PC-3 (cell line): Measurements from ENCODE around the gene HPCA. TPM values are rescaled to one million over a fixed set of nuclear protein-coding genes. Genes with fewer than 3 reads are reported as not detected.

Source experiments
- ATAC-seq: fragments of 200-7000 bp; cut with Tn5 transposase; 2 replicates; pipeline ENCODE4 v1.9.1; 2020; ENCODE audit warnings: mild to moderate bottlenecking, moderate library complexity
- BruUV-seq: library from RNA; stranded (reverse); fragments of 400-500 nt; replicated peaks from 2 replicates; lab custom pipeline; 2021; lab: Mats Ljungman, UMichigan
- CTCF ChIA-PET: fragments of 300-600 bp; sonication (Branson Sonifier 250); formaldehyde crosslinking; loops from one replicate; lab custom pipeline; 2022; ENCODE audit warnings: antibody characterized with exemption; lab: Charles Lee
- POLR2A ChIA-PET: fragments of 300-600 bp; sonication (Branson Sonifier 250); formaldehyde crosslinking; loops from one replicate; lab custom pipeline; 2022; ENCODE audit warnings: antibody characterized with exemption; ENCODE audit not compliant: unreplicated experiment; lab: Charles Lee
- DNase-seq: peaks from one replicate; pipeline ENCODE4 v3.0.0-alpha.2; 2015
- H2AFZ ChIP-seq: fragments of 300-600 bp; sonication (generic); 2 replicates; pipeline ENCODE4 v1.6.0; 2016; ENCODE audit warnings: antibody characterized with exemption, low read length
- H3F3A ChIP-seq: fragments of 300-600 bp; sonication (generic); one replicate; pipeline ENCODE4 v1.6.0; 2017; ENCODE audit warnings: antibody characterized with exemption, low read length, control low read depth, mild to moderate bottlenecking; ENCODE audit not compliant: unreplicated experiment
- H3K27ac ChIP-seq: fragments of 300-600 bp; sonication (generic); 2 replicates; pipeline ENCODE4 v1.5.1; 2016; ENCODE audit warnings: mild to moderate bottlenecking, low read length
- H3K27me3 ChIP-seq: fragments of 300-600 bp; sonication (generic); 2 replicates; pipeline ENCODE4 v1.6.1; 2016; ENCODE audit warnings: low read length, mixed read lengths
- H3K36me3 ChIP-seq: fragments of 300-600 bp; sonication (generic); 2 replicates; pipeline ENCODE4 v1.6.1; 2016; ENCODE audit warnings: low read depth, mixed run types, low read length, mixed read lengths
- H3K4me1 ChIP-seq: fragments of 300-600 bp; sonication (generic); 2 replicates; pipeline ENCODE4 v1.5.1; 2016; ENCODE audit warnings: low read length; ENCODE audit not compliant: insufficient read depth
- H3K4me2 ChIP-seq: fragments of 300-600 bp; sonication (generic); 2 replicates; pipeline ENCODE4 v1.6.0; 2016; ENCODE audit warnings: low read length
- H3K4me3 ChIP-seq: fragments of 300-600 bp; sonication (generic); 2 replicates; pipeline ENCODE4 v1.5.1; 2016; ENCODE audit warnings: mild to moderate bottlenecking, low read length, mixed read lengths
- H3K79me2 ChIP-seq: fragments of 300-600 bp; sonication (generic); 2 replicates; pipeline ENCODE4 v1.6.1; 2017; ENCODE audit warnings: low read length, mixed read lengths
- H3K9ac ChIP-seq: fragments of 300-600 bp; sonication (generic); 2 replicates; pipeline ENCODE4 v1.6.0; 2016; ENCODE audit warnings: mild to moderate bottlenecking, low read length
- H3K9me2 ChIP-seq: fragments of 300-600 bp; sonication (generic); replicated peaks from 2 replicates; pipeline ENCODE4 v1.6.1; 2016; ENCODE audit warnings: mixed run types, low read length, mixed read lengths
- H3K9me3 ChIP-seq: fragments of 300-600 bp; sonication (generic); 2 replicates; pipeline ENCODE4 v1.6.1; 2016; ENCODE audit warnings: low read length, mixed read lengths
- H4K20me1 ChIP-seq: fragments of 300-600 bp; sonication (generic); 2 replicates; pipeline ENCODE4 v1.6.1; 2016; ENCODE audit warnings: low read length, mixed read lengths
- EZH2 ChIP-seq: fragments of 300-600 bp; sonication (generic); IDR thresholded peaks from one replicate; pipeline ENCODE4 v1.6.1; 2017; ENCODE audit warnings: antibody characterized with exemption, mild to moderate bottlenecking, low read length; ENCODE audit not compliant: unreplicated experiment
- EZH2phosphoT487 ChIP-seq: fragments of 300-600 bp; sonication (generic); IDR thresholded peaks from 2 replicates; pipeline ENCODE4 v1.6.1; 2018; ENCODE audit warnings: mild to moderate bottlenecking, antibody characterized with exemption, low read length, borderline replicate concordance
- intact Hi-C: fragments of 100-400 bp; cut with micrococcal nuclease; formaldehyde crosslinking; loops from 2 replicates; pipeline ENCODE4 v1.9.0; 2023
- total RNA-seq: library from RNA; depleted of rRNA; stranded (reverse); fragments of >200 nt; gene quantifications from 2 replicates; pipeline ENCODE4 v1.2.3, GENCODE V29; 2014
- TF ChIP-seq, protein P1 (sequence below): fragments of 300-600 bp; sonication (generic); conservative IDR thresholded peaks from 2 replicates; pipeline ENCODE4 v1.5.1; 2017; ENCODE audit warnings: antibody characterized with exemption, low read depth, mild to moderate bottlenecking, low read length

HPCA gene
- total RNA-seq, 1 experiment from 2014 or later, result not detected

DNA sequence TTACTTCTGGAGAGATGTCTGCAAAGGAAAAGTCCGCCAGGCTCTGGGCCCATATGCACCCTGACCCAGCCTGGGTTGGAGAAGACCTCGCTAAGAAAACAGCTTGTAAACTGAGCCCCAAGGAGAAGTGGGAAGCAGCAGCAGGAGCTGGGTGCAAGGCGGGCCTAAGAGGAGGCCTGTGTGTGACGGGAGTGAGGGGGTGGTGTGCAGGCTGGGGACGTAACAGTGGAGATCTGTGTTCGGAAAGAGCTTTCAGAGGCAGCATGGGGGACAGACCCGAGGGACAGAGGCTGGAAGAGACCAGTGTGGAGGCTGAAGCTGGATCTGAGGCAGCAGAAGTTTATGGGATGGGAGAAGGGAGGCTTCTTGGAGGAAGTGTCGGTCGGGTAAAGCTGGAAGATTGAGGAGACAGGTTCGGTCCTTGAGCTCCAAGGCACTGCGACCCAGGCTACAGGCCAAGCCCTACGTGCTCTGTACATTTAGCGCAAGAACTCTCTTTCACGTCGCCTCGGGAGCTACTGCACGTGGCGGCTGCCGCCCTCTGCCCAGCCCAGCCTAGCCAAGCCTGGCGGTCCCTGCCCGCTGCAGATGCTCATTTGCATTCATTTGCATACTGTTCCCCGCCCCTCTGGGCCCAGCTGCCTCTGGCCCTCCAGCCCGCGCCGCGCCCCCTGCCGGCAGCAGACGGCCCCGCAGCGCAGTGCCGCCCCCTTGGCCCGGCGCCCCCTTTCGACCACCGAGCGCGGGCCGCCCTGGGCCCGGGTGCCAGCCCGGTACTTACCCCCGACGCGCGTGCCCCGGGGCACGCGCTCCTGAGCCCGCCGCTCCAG is 6.3 kb downstream of the HPCA start:
- Histone ChIP-seq H3K36me3 (no peaks in the 10 kb centered on the region), H3K9me3 (no peaks in the 10 kb centered on the region), H2AFZ (no peak overlapping the region), H4K20me1 (no peaks in the 10 kb centered on the region), H3K27ac (no peak overlapping the region), H3K9me2 (no peaks in the 10 kb centered on the region), H3F3A (no peaks in the 10 kb centered on the region), H3K4me3 (no peak overlapping the region), H3K79me2 (no peaks in the 10 kb centered on the region), H3K4me1 (no peaks in the 10 kb centered on the region), H3K27me3 (no peaks in the 10 kb centered on the region), H3K9ac (no peak overlapping the region), H3K4me2 (peak overlapping the region; percentile 83; the same call in 1 of the 2 replicates)
- intact Hi-C loops, result no loop called here
- BruUV-seq, result no TSS peak
- ChIA-PET POLR2A (no interaction called here), CTCF (no interaction called here)
- no peak for ATAC-seq
- TF ChIP-seq EZH2phosphoT487, result no peak
- TF ChIP-seq EZH2, result no peak
- TF ChIP-seq, protein P1, sequence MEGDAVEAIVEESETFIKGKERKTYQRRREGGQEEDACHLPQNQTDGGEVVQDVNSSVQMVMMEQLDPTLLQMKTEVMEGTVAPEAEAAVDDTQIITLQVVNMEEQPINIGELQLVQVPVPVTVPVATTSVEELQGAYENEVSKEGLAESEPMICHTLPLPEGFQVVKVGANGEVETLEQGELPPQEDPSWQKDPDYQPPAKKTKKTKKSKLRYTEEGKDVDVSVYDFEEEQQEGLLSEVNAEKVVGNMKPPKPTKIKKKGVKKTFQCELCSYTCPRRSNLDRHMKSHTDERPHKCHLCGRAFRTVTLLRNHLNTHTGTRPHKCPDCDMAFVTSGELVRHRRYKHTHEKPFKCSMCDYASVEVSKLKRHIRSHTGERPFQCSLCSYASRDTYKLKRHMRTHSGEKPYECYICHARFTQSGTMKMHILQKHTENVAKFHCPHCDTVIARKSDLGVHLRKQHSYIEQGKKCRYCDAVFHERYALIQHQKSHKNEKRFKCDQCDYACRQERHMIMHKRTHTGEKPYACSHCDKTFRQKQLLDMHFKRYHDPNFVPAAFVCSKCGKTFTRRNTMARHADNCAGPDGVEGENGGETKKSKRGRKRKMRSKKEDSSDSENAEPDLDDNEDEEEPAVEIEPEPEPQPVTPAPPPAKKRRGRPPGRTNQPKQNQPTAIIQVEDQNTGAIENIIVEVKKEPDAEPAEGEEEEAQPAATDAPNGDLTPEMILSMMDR, result no peak
- DNase-seq, result no peak

DNA sequence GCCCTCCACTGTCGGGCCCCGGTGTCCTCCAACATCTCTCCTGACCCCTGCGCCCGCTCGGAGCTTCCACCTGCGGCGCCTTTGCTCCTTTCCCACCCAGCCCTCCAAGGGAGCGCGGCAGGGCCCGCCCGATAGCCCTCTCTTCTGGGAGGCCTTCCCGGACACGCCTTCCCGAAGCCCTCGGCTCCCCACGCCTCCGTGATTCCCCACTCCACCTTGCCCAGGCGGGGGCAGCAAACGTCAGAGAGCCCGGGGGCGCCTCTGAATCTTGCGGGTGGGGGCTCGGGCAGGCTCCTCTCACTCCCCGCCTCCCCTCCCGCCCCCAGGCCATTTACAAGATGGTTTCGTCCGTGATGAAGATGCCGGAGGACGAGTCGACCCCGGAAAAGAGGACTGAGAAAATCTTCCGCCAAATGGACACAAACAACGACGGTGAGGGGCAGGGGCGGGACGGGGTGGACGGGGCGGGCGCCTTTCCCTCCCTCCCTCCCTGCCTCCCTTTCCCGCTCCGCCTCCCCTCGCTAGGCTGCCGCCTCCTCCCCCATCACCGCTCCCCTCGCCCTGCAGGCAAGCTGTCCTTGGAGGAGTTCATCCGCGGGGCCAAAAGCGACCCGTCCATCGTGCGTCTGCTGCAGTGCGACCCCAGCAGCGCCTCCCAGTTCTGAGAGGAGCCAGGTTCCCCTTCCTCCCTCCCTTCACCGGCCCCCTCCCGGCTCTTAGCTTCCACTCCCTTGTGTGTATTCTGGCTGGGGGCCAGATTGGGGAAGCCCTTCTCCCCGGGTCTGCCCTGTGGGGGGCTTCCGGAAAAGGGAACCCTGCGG is 7.1 kb downstream of the HPCA start:
- Histone ChIP-seq H3K9ac (no peak overlapping the region), H3K4me1 (no peaks in the 10 kb centered on the region), H3K9me2 (no peaks in the 10 kb centered on the region), H3K4me2 (peak overlapping the region; percentile 83), H3K9me3 (no peaks in the 10 kb centered on the region), H3K36me3 (no peaks in the 10 kb centered on the region), H3K79me2 (no peaks in the 10 kb centered on the region), H4K20me1 (no peaks in the 10 kb centered on the region), H3K27ac (no peak overlapping the region), H3F3A (no peaks in the 10 kb centered on the region), H3K27me3 (no peaks in the 10 kb centered on the region), H3K4me3 (peak overlapping the region; percentile 52; the same call in 1 of the 2 replicates), H2AFZ (peak overlapping the region; percentile 55)
- BruUV-seq, result no TSS peak
- intact Hi-C loops, result no loop called here
- peak; percentile 66 for ATAC-seq
- POLR2A ChIA-PET, result no interaction called here
- CTCF ChIA-PET, result no interaction called here
- TF ChIP-seq EZH2phosphoT487 (no peak), EZH2 (no peak)
- TF ChIP-seq, protein P1, result peak; percentile 24; the same call in 1 of the 2 replicates
- DNase-seq, result no peak
